Measurements from ENCODE around the gene BHLHE41.

DNA sequence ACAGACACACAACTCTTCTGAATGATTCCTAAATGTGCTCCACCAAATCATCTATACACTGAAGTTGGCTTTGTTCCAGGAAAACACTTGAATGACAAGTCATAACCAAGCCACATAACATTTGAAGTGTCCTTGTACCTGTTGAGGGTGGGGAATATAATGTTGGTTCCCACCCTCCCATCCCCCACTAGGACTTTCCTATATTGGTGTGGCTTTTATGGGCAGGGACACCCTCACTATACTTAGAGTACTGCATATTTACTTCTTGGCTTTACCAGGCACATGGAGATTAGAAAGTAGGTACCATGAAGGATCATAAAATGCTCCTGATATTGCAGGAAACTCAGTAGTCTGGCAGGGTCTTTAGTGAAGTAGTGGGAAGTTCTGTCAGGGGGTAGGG, 9.7 kb upstream of the BHLHE41 start:
- TF ChIP-seq, protein P1, sequence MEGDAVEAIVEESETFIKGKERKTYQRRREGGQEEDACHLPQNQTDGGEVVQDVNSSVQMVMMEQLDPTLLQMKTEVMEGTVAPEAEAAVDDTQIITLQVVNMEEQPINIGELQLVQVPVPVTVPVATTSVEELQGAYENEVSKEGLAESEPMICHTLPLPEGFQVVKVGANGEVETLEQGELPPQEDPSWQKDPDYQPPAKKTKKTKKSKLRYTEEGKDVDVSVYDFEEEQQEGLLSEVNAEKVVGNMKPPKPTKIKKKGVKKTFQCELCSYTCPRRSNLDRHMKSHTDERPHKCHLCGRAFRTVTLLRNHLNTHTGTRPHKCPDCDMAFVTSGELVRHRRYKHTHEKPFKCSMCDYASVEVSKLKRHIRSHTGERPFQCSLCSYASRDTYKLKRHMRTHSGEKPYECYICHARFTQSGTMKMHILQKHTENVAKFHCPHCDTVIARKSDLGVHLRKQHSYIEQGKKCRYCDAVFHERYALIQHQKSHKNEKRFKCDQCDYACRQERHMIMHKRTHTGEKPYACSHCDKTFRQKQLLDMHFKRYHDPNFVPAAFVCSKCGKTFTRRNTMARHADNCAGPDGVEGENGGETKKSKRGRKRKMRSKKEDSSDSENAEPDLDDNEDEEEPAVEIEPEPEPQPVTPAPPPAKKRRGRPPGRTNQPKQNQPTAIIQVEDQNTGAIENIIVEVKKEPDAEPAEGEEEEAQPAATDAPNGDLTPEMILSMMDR (IDR thresholded peaks at IDR 0.05; ENCODE audit: poor library complexity), result no peak
- TF ChIP-seq EZH2 (IDR thresholded peaks at IDR 0.05; ENCODE audit: borderline replicate concordance), result no peak

Data from hepatocyte (in vitro differentiated cells).